HG02759 (cell line): ENCODE results near the gene HS3ST3B1.

Source experiments
- ATAC-seq: cut with Tn5 transposase; IDR thresholded peaks from one replicate; pipeline ENCODE4 v1.9.1; 2021; ENCODE audit warnings: mild to moderate bottlenecking, moderate library complexity; ENCODE audit not compliant: unreplicated experiment

The HS3ST3B1 gene

DNA sequence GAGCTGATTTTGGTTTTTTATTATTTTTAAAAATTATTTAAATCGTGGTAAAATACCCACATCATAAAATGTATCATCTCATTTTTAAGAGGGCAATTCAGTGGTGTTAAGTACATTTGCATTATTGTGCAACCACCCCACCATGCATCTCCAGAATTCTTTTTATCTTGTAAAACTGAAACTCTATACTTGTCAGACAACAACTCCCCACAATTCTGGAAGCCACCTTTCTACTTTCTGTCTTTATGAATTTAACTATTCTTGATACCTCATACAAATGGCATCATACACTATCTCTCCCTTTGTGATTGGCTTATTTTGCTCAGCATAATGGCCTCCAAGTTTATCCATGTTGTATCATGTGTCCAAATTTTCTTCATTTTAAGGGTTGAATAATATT lies 97.9 kb downstream of the HS3ST3B1 start:
- ATAC-seq: no peak
